GM18867 (cell line): ENCODE results near the gene WDFY4.

Experiments
- ATAC-seq: cut with Tn5 transposase; IDR thresholded peaks from one replicate; pipeline ENCODE4 v1.9.1; 2021; ENCODE audit warnings: mild to moderate bottlenecking, moderate library complexity; ENCODE audit not compliant: unreplicated experiment

Gene WDFY4

GRCh38 chr10:48653944-48654698, 30.6 kb upstream of the WDFY4 start:
- ATAC-seq, result no peak

GRCh38 chr10:48655411-48656240, 29.0 kb upstream of the WDFY4 start:
- ATAC-seq, result peak; percentile 18

GRCh38 chr10:48656241-48656913, 28.3 kb upstream of the WDFY4 start:
- peak; percentile 86 for ATAC-seq

GRCh38 chr10:48656914-48657305, 27.8 kb upstream of the WDFY4 start:
- ATAC-seq, result no peak

- no peak for ATAC-seq
Measured at GRCh38 chr10:48657416-48657815, 27.3 kb upstream of the WDFY4 start.

GRCh38 chr10:48658243-48658974, 26.3 kb upstream of the WDFY4 start:
- no peak for ATAC-seq

GRCh38 chr10:48658975-48659269, 25.8 kb upstream of the WDFY4 start:
- ATAC-seq, result no peak

GRCh38 chr10:48659790-48660189, 24.9 kb upstream of the WDFY4 start:
- ATAC-seq, result no peak

GRCh38 chr10:48661441-48661840, 23.2 kb upstream of the WDFY4 start:
- ATAC-seq, result no peak

GRCh38 chr10:48667960-48668590, 16.6 kb upstream of the WDFY4 start:
- peak; percentile 42 for ATAC-seq

- peak; percentile 68 for ATAC-seq
Measured at GRCh38 chr10:48670978-48671913, 13.4 kb upstream of the WDFY4 start.

- ATAC-seq, result peak; percentile 51
Measured at GRCh38 chr10:48671914-48672595, 12.6 kb upstream of the WDFY4 start.

GRCh38 chr10:48672596-48673265, 11.9 kb upstream of the WDFY4 start:
- peak; percentile 26 for ATAC-seq

GRCh38 chr10:48677625-48678024, 7.0 kb upstream of the WDFY4 start:
- no peak for ATAC-seq

- peak; percentile 78 for ATAC-seq
Measured at GRCh38 chr10:48678041-48678440, 6.6 kb upstream of the WDFY4 start.

GRCh38 chr10:48681740-48682139, 2.9 kb upstream of the WDFY4 start:
- no peak for ATAC-seq

- ATAC-seq, result no peak
Measured at GRCh38 chr10:48682265-48682664, 2.4 kb upstream of the WDFY4 start.

- no peak for ATAC-seq
Measured at GRCh38 chr10:48683424-48683823, 1.2 kb upstream of the WDFY4 start.
